GM12872 (cell line): ENCODE data around the gene DUS2.

ENCODE experiments used
- TF ChIP-seq, protein P1 (sequence below): IDR thresholded peaks from 3 replicates; pipeline ENCODE4 v1.5.1; 2011; ENCODE audit warnings: low read depth, mild to moderate bottlenecking, low read length, moderate library complexity; ENCODE audit not compliant: insufficient read depth

The DUS2 gene

DNA sequence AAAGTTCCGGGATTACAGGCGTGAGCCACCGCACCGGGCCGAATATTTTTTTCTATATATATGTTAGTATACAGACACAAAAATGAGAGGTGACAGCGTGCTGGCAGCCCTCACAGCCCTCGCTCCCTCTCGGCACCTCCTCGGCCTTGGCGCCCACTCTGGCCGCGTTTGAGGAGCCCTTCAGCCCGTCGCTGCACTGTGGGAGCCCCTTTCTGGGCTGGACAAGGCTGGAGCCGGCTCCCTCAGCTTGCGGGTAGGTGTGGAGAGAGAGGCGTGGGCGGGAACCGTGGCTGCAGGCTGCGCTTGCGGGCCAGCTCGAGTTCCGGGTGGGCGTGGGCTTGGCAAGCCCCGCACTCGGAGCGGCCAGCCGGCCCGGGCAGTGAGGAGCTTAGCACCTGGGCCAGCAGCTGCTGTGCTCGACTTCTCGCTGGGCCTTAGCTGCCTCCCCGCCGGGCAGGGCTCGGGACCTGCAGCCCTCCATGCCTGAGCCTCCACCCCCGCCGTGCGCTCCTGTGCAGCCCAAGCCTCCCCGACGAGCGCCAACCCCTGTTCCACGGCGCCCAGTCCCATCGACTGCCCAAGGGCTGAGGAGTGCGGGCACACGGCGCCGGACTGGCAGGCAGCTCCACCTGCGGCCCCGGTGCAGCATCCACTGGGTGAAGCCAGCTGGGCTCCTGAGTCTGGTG, 40.9 kb upstream of the DUS2 start:
- TF ChIP-seq, protein P1, sequence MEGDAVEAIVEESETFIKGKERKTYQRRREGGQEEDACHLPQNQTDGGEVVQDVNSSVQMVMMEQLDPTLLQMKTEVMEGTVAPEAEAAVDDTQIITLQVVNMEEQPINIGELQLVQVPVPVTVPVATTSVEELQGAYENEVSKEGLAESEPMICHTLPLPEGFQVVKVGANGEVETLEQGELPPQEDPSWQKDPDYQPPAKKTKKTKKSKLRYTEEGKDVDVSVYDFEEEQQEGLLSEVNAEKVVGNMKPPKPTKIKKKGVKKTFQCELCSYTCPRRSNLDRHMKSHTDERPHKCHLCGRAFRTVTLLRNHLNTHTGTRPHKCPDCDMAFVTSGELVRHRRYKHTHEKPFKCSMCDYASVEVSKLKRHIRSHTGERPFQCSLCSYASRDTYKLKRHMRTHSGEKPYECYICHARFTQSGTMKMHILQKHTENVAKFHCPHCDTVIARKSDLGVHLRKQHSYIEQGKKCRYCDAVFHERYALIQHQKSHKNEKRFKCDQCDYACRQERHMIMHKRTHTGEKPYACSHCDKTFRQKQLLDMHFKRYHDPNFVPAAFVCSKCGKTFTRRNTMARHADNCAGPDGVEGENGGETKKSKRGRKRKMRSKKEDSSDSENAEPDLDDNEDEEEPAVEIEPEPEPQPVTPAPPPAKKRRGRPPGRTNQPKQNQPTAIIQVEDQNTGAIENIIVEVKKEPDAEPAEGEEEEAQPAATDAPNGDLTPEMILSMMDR, result no peak

DNA sequence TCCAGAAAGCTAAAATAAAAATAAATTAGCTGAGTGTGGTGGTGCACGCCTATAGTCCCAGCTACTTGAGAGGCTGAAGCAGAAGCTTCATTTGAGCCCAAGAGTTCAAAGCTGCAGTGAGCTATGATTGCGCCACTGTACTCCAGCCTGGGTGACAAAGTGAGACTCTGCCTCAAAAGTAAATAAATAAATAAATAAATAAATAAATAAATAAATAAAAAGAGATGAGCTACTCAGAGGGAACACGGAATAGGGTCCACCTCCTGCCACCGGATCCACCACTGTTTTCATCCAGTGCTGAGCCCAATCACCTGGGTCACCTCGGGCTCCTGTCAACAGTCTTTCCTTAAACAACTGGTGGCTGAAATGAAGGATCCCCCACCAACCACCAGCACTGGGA, 36.1 kb upstream of the DUS2 start:
- TF ChIP-seq, protein P1, result no peak

GRCh38 chr16:67987460-67988160, 35.5 kb upstream of the DUS2 start:
- TF ChIP-seq, protein P1, result no peak

- TF ChIP-seq, protein P1, result no peak
Observed at GRCh38 chr16:67988675-67989074, 34.4 kb upstream of the DUS2 start.

GRCh38 chr16:67989322-67990017, 33.6 kb upstream of the DUS2 start:
- TF ChIP-seq, protein P1, result no peak

DNA sequence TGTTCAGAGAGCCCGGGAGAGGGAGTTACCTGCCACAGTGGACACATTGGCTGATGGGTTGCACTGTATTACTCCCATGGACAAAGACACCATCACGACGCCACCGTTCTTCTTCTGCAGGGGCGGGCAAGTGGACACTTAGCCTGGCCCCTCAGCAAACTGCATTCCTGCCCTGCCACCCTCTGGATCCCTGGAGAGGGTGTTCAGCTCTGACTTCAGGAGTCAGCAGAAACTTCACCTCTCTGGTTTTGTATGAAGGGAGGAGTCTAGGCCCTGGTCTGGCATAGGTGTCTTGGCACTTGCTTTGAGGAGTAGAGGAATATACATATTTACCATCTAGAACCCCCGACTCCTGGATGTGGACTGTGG, 33.1 kb upstream of the DUS2 start:
- TF ChIP-seq, protein P1, result no peak

GRCh38 chr16:67992661-67993206, 30.4 kb upstream of the DUS2 start:
- TF ChIP-seq, protein P1, result no peak
